Thyroid gland (tissue), 4 donors: ENCODE measurements around the gene NUDT7. TPM values are rescaled to one million over a fixed set of nuclear protein-coding genes. Genes with fewer than 3 reads are reported as not detected.

Experiments
- DNase-seq, 2 donors: peaks; one replicate each; pipeline ENCODE4 v3.0.0-alpha.2; 2019
- H3K27ac ChIP-seq, 3 donors: fragments of 200-600 bp; sonication (generic); 1 replicate in 2 of 3; 2 replicates in 1 of 3; pipeline ENCODE4 v1.5.1; 2016 to 2019; ENCODE audit warnings: mild to moderate bottlenecking in 1 of 3, moderate library complexity in 1 of 3
- H3K27me3 ChIP-seq: fragments of 200-600 bp; sonication (generic); one replicate; pipeline ENCODE4 v1.5.1; 2019
- H3K36me3 ChIP-seq, 2 donors: fragments of 200-600 bp; sonication (generic); one replicate each; pipeline ENCODE4 v1.5.1; 2016 to 2019
- H3K4me1 ChIP-seq, 2 donors: fragments of 200-600 bp; sonication (generic); one replicate each; pipeline ENCODE4 v1.5.1; 2017 to 2019
- H3K4me3 ChIP-seq, 3 donors: fragments of 200-600 bp; sonication (generic); replicated peaks in 1 of 3; 1 replicate in 2 of 3; 2 replicates in 1 of 3; pipeline ENCODE4 v1.5.1; 2016; ENCODE audit warnings: mild to moderate bottlenecking in 1 of 3
- H3K9me3 ChIP-seq: fragments of 200-600 bp; sonication (generic); one replicate; pipeline ENCODE4 v1.5.1; 2017
- CTCF ChIP-seq, 6 experiments: fragments of 200-600 bp in 3 of 6; fragments of 450-650 bp in 3 of 6; sonication (generic) in 3 of 6; IDR thresholded peaks; one replicate each; pipeline ENCODE4 v1.5.1; 2016 to 2019; ENCODE audit warnings: antibody characterized with exemption in 6 of 6, mild to moderate bottlenecking in 2 of 6, inconsistent platforms in 1 of 6, moderate library complexity in 1 of 6
- POLR2A ChIP-seq, 2 donors: fragments of 450-650 bp; IDR thresholded peaks; one replicate each; pipeline ENCODE4 v1.6.1; 2017; ENCODE audit warnings: antibody characterized with exemption in 2 of 2, mild to moderate bottlenecking in 2 of 2, moderate library complexity in 1 of 2
- WGBS, 2 donors: methylation state at CpG; one replicate each; pipeline ENCODE4 v1.1.5; 2017; 5-methylcytosine and 5-hydroxymethylcytosine counted together
- intact Hi-C: fragments of 100-400 bp; cut with DNase I; formaldehyde crosslinking; loops from one replicate; pipeline ENCODE4 v1.15.1; 2023
- total RNA-seq, 4 donors: library from RNA; depleted of rRNA; stranded (reverse); fragments of >200 nt; gene quantifications; one replicate each; pipeline ENCODE4 v1.2.3, GENCODE V29; 2016

Gene NUDT7
- total RNA-seq, 4 donors from 2014 or later = 13.4 to 27.2 (median 19.4) TPM

- Histone ChIP-seq H3K4me3 (no peak overlapping the region), H3K36me3 (no peaks in the 10 kb centered on the region), H3K27ac (no peak overlapping the region), H3K9me3 (no peaks in the 10 kb centered on the region), H3K27me3 (no peaks in the 10 kb centered on the region), H3K4me1 (no peaks in the 10 kb centered on the region)
- TF ChIP-seq CTCF (IDR thresholded peaks at IDR 0.05) = no peak
- DNase-seq = no peak
- intact Hi-C loops = no loop called here
- 77 to 81% methylated on average over 4 of the region's 4 CpGs for WGBS, 2 donors
Observed at GRCh38 chr16:77684181-77684526, 38.2 kb upstream of the NUDT7 start.

GRCh38 chr16:77686385-77686784 lies 35.9 kb upstream of the NUDT7 start:
- Histone ChIP-seq H3K9me3 (no peaks in the 10 kb centered on the region), H3K36me3 (no peaks in the 10 kb centered on the region), H3K4me3 (no peak overlapping the region), H3K27me3 (no peaks in the 10 kb centered on the region), H3K27ac (no peak overlapping the region), H3K4me1 (no peaks in the 10 kb centered on the region)
- 81 to 96% methylated on average over 4 of the region's 4 CpGs for WGBS, 2 donors
- no peak for DNase-seq
- TF ChIP-seq POLR2A (IDR thresholded peaks at IDR 0.05) (no peak), CTCF (IDR thresholded peaks at IDR 0.05) (no peak)
- intact Hi-C loops = no loop called here

- Histone ChIP-seq H3K4me1 (no peaks in the 10 kb centered on the region), H3K9me3 (no peaks in the 10 kb centered on the region), H3K27ac (no peak overlapping the region), H3K4me3 (no peak overlapping the region), H3K27me3 (no peaks in the 10 kb centered on the region), H3K36me3 (no peaks in the 10 kb centered on the region)
- WGBS, 2 donors = 89 to 90% methylated on average over 5 of the region's 5 CpGs
- intact Hi-C loops = no loop called here
- DNase-seq = no peak
- TF ChIP-seq CTCF (IDR thresholded peaks at IDR 0.05) = no peak
- no peak for TF ChIP-seq POLR2A (IDR thresholded peaks at IDR 0.05)
Observed at GRCh38 chr16:77689971-77690370, 32.3 kb upstream of the NUDT7 start.

GRCh38 chr16:77690416-77690815 lies 31.9 kb upstream of the NUDT7 start:
- TF ChIP-seq POLR2A (IDR thresholded peaks at IDR 0.05) (no peak), CTCF (IDR thresholded peaks at IDR 0.05) (no peak)
- Histone ChIP-seq H3K9me3 (no peaks in the 10 kb centered on the region), H3K4me3 (no peak overlapping the region), H3K27ac (no peak overlapping the region), H3K4me1 (no peaks in the 10 kb centered on the region), H3K27me3 (no peaks in the 10 kb centered on the region), H3K36me3 (no peaks in the 10 kb centered on the region)
- 79 to 84% methylated on average over 7 of the region's 7 CpGs for WGBS, 2 donors
- intact Hi-C loops = no loop called here
- no peak for DNase-seq

GRCh38 chr16:77692612-77693011 lies 29.7 kb upstream of the NUDT7 start:
- 92 to 97% methylated on average over 1 of the region's 1 CpG for WGBS, 2 donors
- DNase-seq = no peak

More at GRCh38 chr16:77692612-77693011, 29.7 kb upstream of the NUDT7 start:
- no peak for TF ChIP-seq CTCF (IDR thresholded peaks at IDR 0.05)
- no peak for TF ChIP-seq POLR2A (IDR thresholded peaks at IDR 0.05)
- Histone ChIP-seq H3K27ac (no peak overlapping the region), H3K4me1 (no peaks in the 10 kb centered on the region), H3K9me3 (no peaks in the 10 kb centered on the region), H3K36me3 (no peaks in the 10 kb centered on the region), H3K27me3 (no peaks in the 10 kb centered on the region), H3K4me3 (no peak overlapping the region)
- intact Hi-C loops = no loop called here
